ENCODE data around the gene SGIP1.

Gene SGIP1

DNA sequence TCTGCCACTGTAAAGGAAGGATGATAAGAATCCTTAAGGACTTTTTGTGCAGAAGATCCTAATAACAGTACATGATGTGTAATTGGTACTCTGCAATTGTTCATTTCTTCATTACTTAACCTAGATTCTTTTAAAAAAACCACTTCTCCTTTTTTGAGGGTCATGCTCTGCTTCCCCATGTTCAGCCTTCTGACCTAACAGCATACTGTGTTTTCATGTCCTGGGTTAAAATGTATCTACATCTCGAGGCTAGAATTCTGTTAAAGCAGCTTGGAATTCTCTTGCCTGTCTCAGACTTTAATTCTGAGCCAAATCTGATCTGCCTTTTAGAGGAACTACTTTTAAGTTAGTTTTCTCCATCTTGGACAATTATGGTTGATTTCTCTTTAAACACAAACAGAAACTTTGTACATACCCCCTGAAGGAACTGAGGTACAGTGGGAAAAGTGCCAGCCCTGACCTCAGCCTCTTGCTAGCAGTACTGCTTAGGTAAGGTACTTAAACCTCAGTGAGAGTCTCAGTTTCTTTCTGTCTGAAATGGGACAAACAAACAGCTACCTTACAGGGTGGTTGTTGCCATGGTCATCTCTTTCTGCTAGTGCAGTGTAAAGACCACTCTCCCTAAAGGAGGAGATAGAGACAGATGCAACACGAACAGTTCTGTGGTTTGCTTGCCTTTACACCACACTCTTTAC, 115.1 kb downstream of the SGIP1 start:
- TF ChIP-seq, protein P1, sequence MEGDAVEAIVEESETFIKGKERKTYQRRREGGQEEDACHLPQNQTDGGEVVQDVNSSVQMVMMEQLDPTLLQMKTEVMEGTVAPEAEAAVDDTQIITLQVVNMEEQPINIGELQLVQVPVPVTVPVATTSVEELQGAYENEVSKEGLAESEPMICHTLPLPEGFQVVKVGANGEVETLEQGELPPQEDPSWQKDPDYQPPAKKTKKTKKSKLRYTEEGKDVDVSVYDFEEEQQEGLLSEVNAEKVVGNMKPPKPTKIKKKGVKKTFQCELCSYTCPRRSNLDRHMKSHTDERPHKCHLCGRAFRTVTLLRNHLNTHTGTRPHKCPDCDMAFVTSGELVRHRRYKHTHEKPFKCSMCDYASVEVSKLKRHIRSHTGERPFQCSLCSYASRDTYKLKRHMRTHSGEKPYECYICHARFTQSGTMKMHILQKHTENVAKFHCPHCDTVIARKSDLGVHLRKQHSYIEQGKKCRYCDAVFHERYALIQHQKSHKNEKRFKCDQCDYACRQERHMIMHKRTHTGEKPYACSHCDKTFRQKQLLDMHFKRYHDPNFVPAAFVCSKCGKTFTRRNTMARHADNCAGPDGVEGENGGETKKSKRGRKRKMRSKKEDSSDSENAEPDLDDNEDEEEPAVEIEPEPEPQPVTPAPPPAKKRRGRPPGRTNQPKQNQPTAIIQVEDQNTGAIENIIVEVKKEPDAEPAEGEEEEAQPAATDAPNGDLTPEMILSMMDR (IDR thresholded peaks at IDR 0.05) = no peak
- no peak overlapping the region for H3K4me3 ChIP-seq (ENCODE audit: low read depth in 1 of 2, low read length in 1 of 2)
- no peaks in the 10 kb centered on the region for H3K9me3 ChIP-seq
- H3K36me3 ChIP-seq = no peaks in the 10 kb centered on the region
- no peak overlapping the region for H3K27ac ChIP-seq
- H3K27me3 ChIP-seq = no peaks in the 10 kb centered on the region
- H3K4me1 ChIP-seq (ENCODE audit: control insufficient read depth in 1 of 2, insufficient read depth in 1 of 2, low read depth in 1 of 2, low read length in 1 of 2) = peaks cover 3 to 7% of the 10 kb centered on the region in 2 experiments

DNA sequence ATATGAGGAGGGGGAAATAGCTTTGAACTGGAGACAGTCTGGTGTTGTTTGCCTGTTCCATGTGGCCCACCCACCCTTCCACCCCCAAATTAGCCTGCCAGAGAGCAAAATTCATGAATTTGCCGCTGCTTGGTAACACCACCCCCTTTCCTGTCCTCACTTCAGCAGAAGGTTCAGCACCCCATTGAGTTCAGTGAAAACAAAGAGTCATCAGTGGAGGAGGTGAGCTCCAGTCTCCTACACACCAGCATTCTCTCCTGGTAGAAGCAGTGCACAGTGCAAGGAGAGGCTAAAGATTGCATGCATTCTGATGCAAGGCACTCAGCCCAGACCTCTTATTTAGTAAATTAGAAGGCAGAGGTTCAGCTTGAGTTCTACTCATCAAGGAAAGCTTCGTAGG, 118.6 kb downstream of the SGIP1 start:
- TF ChIP-seq, protein P1 (IDR thresholded peaks at IDR 0.05) = no peak
- no peaks in the 10 kb centered on the region for H3K9me3 ChIP-seq
- H3K36me3 ChIP-seq = no peaks in the 10 kb centered on the region
- H3K27ac ChIP-seq = no peak overlapping the region
- H3K27me3 ChIP-seq = no peaks in the 10 kb centered on the region
- H3K4me3 ChIP-seq (ENCODE audit: low read depth in 1 of 2, low read length in 1 of 2) = no peak overlapping the region
- peaks cover 3 to 7% of the 10 kb centered on the region in 2 experiments for H3K4me1 ChIP-seq (ENCODE audit: control insufficient read depth in 1 of 2, insufficient read depth in 1 of 2, low read depth in 1 of 2, low read length in 1 of 2)

DNA sequence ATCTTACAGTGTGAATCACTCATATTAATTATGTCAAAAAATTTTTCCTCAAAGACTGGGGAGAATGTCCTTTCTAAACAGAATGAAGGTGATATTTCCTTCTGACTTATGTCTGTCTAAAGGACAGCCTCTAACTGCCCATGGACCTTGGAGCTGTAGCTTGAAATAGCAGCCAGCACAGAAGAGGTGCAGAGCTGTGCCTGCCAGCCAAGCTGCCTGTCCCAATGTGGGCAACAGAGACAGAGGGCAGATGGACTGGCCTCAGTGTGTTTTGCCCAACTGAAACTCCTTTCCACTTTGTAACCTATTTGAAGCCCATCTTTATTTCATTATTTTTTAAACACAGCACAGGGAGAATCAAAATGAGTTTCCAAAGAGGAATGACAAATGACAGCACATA, 120.7 kb downstream of the SGIP1 start:
- H3K4me3 ChIP-seq (ENCODE audit: low read depth in 1 of 2, low read length in 1 of 2) = no peak overlapping the region
- no peaks in the 10 kb centered on the region for H3K36me3 ChIP-seq
- no peaks in the 10 kb centered on the region for H3K27me3 ChIP-seq
- no peaks in the 10 kb centered on the region for H3K4me1 ChIP-seq (ENCODE audit: control insufficient read depth in 1 of 2, insufficient read depth in 1 of 2, low read depth in 1 of 2, low read length in 1 of 2)
- no peak overlapping the region for H3K27ac ChIP-seq
- TF ChIP-seq, protein P1 (IDR thresholded peaks at IDR 0.05) = no peak
- H3K9me3 ChIP-seq = no peaks in the 10 kb centered on the region

DNA sequence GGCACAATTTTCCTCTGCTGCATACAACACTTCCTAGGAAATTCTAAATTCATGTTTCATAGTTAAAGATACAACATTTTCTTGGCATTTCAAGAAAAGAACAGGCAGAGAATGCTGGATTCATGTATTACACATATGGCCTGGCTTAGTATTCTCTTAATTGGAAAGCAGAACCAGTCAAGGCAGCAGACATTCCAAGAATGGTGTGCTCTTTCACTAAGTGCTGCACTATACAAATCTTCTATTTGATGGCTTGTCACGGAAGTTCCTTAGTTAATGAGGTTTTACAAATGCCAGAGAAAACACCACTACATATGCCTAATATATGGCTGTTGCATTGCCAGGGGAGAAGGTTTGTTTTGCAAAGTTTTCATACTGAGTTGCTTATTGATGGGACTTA, 137.5 kb downstream of the SGIP1 start:
- no peaks in the 10 kb centered on the region for H3K4me1 ChIP-seq (ENCODE audit: control insufficient read depth in 1 of 2, insufficient read depth in 1 of 2, low read depth in 1 of 2, low read length in 1 of 2)
- TF ChIP-seq, protein P1 (IDR thresholded peaks at IDR 0.05) = no peak

DNA sequence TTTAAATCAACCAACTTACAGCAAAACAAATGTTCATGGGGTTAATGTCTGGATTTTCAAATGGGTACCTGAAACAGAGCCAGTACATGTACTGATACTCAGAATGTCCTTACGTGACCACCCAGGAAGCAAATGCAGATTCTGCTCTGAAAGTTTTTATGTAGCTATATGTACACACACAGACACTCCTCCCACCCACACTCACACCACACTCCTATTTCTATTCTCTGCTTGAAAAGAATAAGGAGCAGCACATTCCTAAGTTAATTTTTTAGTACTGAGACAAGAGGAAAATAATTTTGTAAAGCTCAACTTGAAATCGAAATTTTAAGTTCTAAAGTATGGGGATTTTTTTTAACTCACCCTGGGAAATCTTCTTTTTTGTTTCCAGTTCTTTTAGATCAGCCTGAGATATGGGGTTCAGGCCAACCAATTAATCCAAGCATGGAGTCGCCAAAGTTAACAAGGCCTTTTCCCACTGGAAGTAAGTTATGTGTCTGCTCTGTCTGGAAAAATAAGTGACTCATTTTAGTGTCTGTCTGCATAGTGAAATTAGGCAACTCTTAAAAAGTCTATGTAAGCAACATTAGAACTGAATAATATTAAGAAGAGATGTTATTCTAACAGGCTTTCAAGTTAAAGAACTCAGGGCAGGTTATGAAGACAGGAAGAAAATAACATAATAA, 142.8 kb downstream of the SGIP1 start:
- Histone ChIP-seq H3K27me3 (no peaks in the 10 kb centered on the region), H3K4me1 (ENCODE audit: control insufficient read depth in 1 of 2, insufficient read depth in 1 of 2, low read depth in 1 of 2, low read length in 1 of 2) (no peaks in the 10 kb centered on the region), H3K4me3 (ENCODE audit: low read depth in 1 of 2, low read length in 1 of 2) (no peak overlapping the region), H3K36me3 (no peaks in the 10 kb centered on the region), H3K27ac (no peak overlapping the region), H3K9me3 (no peaks in the 10 kb centered on the region)
- TF ChIP-seq, protein P1 (IDR thresholded peaks at IDR 0.05) = no peak

More for the DNA sequence above, 137.5 kb downstream of the SGIP1 start:
- Histone ChIP-seq H3K36me3 (no peaks in the 10 kb centered on the region), H3K27me3 (no peaks in the 10 kb centered on the region), H3K27ac (no peak overlapping the region), H3K4me3 (ENCODE audit: low read depth in 1 of 2, low read length in 1 of 2) (no peak overlapping the region), H3K9me3 (no peaks in the 10 kb centered on the region)

Measured in neutrophil (primary cell).